ENCODE data around the gene HNRNPLL. TPM values are rescaled to one million over a fixed set of nuclear protein-coding genes. Genes with fewer than 3 reads are reported as not detected.
"Not testable (repeated sequence)": the region's sequence is repeated elsewhere in the genome, so short reads cannot be mapped to it uniquely, and the experiment has no call there.

Gene HNRNPLL
- total RNA-seq, 1 donor from 2014 or later, result 56.8 TPM

DNA sequence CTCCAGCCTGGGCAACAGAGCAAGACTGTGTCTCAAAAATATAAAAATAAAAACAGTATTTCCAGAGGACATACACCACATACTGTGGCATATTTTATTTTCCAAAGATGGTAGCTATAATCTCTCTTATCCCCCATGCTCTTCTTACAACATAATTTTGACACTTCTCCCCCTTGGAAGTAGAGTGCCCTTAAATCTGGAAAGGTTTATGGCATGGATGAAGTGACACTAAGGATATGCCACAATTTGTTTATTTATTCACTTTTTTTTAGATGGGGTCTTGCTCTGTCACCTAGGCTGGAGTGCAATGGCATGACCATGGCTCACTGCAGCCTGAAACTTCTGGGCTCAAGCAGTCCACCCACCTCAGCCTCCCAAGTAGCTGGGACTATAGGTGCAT lies 56.7 kb downstream of the HNRNPLL start:
- ATAC-seq, result no peak
- Histone ChIP-seq H3K9me3 (no peaks in the 10 kb centered on the region), H3K27me3 (no peaks in the 10 kb centered on the region), H3K27ac (no peak overlapping the region), H3K36me3 (no peaks in the 10 kb centered on the region), H3K4me3 (no peak overlapping the region), H3K4me1 (peaks cover 11% of the 10 kb centered on the region)
- no peak for DNase-seq
- TF ChIP-seq, protein P1, sequence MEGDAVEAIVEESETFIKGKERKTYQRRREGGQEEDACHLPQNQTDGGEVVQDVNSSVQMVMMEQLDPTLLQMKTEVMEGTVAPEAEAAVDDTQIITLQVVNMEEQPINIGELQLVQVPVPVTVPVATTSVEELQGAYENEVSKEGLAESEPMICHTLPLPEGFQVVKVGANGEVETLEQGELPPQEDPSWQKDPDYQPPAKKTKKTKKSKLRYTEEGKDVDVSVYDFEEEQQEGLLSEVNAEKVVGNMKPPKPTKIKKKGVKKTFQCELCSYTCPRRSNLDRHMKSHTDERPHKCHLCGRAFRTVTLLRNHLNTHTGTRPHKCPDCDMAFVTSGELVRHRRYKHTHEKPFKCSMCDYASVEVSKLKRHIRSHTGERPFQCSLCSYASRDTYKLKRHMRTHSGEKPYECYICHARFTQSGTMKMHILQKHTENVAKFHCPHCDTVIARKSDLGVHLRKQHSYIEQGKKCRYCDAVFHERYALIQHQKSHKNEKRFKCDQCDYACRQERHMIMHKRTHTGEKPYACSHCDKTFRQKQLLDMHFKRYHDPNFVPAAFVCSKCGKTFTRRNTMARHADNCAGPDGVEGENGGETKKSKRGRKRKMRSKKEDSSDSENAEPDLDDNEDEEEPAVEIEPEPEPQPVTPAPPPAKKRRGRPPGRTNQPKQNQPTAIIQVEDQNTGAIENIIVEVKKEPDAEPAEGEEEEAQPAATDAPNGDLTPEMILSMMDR (IDR thresholded peaks at IDR 0.05), result no peak
- intact Hi-C loops (cut with DNase I), result no loop called here

DNA sequence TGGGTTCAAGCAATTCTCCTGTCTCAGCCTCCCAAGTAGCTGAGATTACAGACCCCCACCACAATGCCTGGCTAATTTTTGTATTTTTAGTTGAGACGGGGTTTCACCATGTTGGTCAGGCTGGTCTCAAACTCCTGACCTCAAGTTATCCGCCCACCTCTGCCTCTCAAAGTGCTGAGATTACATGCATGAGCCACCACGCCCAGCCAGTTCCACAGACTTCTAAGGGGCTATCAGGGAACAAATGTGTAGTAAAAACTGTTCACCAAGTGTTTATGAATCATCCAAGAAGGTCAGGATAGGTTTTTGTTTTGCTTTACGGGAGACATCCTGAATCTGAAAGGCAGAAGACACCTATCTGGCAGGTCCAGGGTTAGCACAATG lies 60.5 kb downstream of the HNRNPLL start:
- H3K36me3 ChIP-seq; DNase-seq; intact Hi-C loops (cut with DNase I); H3K27me3 ChIP-seq; H3K4me3 ChIP-seq; ATAC-seq; H3K27ac ChIP-seq; H3K9me3 ChIP-seq: not testable (repeated sequence)
- H3K4me1 ChIP-seq, result peaks cover 11% of the 10 kb centered on the region

DNA sequence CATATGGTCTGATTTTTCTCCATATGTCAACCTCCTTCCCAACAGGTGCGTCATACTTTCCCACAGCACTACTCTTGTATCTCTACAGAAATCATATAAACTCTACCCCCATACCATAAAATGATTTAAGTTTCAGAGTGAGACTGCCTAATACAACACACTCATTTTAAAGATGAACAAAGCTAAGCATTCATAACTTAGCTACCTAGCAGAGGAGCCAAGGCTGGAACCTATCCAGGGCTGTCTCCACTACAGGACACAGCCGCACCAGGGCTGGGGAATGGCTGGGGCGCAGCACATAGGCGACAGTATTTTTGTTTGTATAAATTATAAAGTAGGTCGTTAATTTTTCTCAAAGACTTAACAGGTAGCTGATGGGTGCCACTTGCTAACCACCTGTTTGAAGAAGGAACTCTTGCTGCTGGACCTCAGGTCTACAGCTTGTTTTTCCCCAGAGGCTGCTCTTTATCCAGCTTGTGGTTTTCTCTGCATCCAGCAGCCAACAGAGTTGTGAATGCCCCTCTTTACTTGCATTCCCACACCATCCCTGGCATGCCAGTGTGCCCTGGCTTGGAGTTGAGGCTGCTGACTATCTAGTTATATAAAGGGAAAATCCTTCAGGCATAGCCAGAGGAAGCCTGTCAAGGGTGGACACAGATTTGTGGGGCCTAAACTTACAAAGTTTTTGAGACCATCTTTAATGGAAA lies 62.0 kb downstream of the HNRNPLL start:
- intact Hi-C loops (cut with DNase I), result no loop called here
- DNase-seq (no peak), ATAC-seq (no peak)
- peaks cover 11% of the 10 kb centered on the region for H3K4me1 ChIP-seq
- no peaks in the 10 kb centered on the region for H3K27me3 ChIP-seq
- H3K36me3 ChIP-seq, result no peaks in the 10 kb centered on the region
- H3K9me3 ChIP-seq, result no peaks in the 10 kb centered on the region
- no peak overlapping the region for H3K4me3 ChIP-seq
- TF ChIP-seq, protein P1 (IDR thresholded peaks at IDR 0.05), result no peak
- no peak overlapping the region for H3K27ac ChIP-seq

DNA sequence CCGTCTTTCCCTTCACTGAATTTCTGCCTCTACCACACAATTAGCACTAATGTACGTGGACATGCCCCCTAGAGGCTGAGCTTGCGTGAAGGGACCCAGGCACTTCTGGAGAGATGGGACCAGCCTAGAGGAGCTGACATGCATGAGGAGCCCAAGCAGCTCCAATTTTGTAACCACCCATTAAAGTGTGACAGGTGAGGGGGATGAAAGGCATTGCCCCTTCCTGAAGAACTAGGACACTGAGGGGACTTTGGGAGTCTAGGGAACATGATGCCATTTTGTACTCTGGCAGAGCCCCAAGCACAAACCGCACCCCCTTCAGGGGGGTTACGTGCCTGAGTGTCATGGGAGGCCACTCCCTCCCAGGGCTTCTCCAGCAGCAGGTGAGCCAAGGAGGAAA lies 63.6 kb downstream of the HNRNPLL start:
- H3K27me3 ChIP-seq, result no peaks in the 10 kb centered on the region
- no peak for DNase-seq
- ATAC-seq, result no peak
- H3K36me3 ChIP-seq, result no peaks in the 10 kb centered on the region
- H3K4me1 ChIP-seq, result peaks cover 11% of the 10 kb centered on the region
- intact Hi-C loops (cut with DNase I), result no loop called here
- TF ChIP-seq, protein P1 (IDR thresholded peaks at IDR 0.05), result no peak
- H3K27ac ChIP-seq, result no peak overlapping the region
- no peaks in the 10 kb centered on the region for H3K9me3 ChIP-seq
- no peak overlapping the region for H3K4me3 ChIP-seq

DNA sequence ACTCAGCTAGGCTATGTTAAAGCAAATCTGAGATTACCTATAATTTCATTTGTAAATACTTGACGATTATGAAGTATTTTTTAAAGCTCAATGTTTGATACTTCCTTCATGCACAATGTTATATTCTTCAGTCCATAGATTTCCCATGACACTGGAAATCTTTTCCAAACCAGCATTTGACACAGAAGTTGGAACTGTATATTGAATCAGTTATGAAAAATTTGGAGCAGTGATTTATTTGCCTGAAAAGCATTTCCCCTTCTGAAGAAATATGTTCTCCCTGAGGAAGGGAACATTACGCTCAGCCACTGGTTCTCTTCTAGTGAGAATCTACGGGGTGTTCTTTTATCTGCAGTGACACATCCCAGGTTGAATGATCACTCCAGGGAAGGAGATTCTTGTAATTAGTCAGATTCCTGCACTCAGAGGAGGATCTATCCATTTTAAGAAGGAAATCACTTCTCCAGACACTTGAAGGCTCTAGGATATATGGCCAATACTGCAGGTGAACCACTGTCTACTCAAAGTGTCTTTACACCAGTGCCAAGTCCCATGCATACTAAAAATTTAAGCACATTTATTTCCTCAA lies 64.7 kb downstream of the HNRNPLL start:
- intact Hi-C loops (cut with DNase I), result no loop called here
- TF ChIP-seq, protein P1 (IDR thresholded peaks at IDR 0.05), result no peak

DNA sequence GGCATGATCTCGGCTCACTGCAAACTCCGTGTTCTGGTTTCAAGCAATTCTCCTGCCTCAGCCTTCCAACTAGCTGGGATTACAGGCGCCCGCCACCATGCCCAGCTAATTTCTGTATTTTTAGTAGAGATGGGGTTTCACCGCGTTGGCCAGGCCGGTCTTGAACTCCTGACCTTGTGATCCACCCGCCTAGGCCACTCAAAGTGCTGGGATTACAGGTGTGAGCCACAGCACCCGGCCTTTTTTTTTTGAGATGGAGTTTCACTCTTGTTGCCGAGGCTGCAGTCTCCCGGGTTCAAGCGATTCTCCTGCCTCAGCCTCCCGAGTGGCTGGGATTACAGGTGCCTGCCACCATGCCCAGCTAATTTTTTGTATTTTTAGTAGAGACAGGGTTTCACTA lies 65.4 kb downstream of the HNRNPLL start:
- not testable (repeated sequence) for H3K9me3 ChIP-seq, H3K4me3 ChIP-seq

More for the DNA sequence above, 64.7 kb downstream of the HNRNPLL start:
- ATAC-seq, result no peak
- Histone ChIP-seq H3K4me3 (no peak overlapping the region), H3K27me3 (no peaks in the 10 kb centered on the region), H3K36me3 (no peaks in the 10 kb centered on the region), H3K4me1 (peaks cover 8% of the 10 kb centered on the region), H3K9me3 (no peaks in the 10 kb centered on the region), H3K27ac (no peak overlapping the region)
- DNase-seq, result no peak

More for the DNA sequence above, 65.4 kb downstream of the HNRNPLL start:
- H3K36me3 ChIP-seq; ATAC-seq; H3K27me3 ChIP-seq; DNase-seq; intact Hi-C loops (cut with DNase I); H3K4me1 ChIP-seq; H3K27ac ChIP-seq: not testable (repeated sequence)
